ENCODE results near the gene GID8.
"Not testable (repeated sequence)": the region's sequence is repeated elsewhere in the genome, so short reads cannot be mapped to it uniquely, and the experiment has no call there.

GID8 gene

GRCh38 chr20:62923059-62923668 lies 14.8 kb upstream of the GID8 start:
- DNase-seq (ENCODE audit: low read depth), result not testable (repeated sequence)

- no peak for DNase-seq (ENCODE audit: low read depth)
Measured at GRCh38 chr20:62923669-62924441, 14.1 kb upstream of the GID8 start.

GRCh38 chr20:62924442-62925075 lies 13.4 kb upstream of the GID8 start:
- DNase-seq (ENCODE audit: low read depth), result no peak

GRCh38 chr20:62925076-62925419 lies 12.9 kb upstream of the GID8 start:
- no peak for DNase-seq (ENCODE audit: low read depth)

GRCh38 chr20:62925420-62926228 lies 12.3 kb upstream of the GID8 start:
- no peak for DNase-seq (ENCODE audit: low read depth)

- peak; percentile 88 for DNase-seq (ENCODE audit: low read depth)
Measured at GRCh38 chr20:62926229-62927127, 11.5 kb upstream of the GID8 start, which contains the start of gene DIDO1. Gene DIDO1 (minus strand): TSS chr20:62926505.

GRCh38 chr20:62927128-62927705 lies 10.7 kb upstream of the GID8 start:
- DNase-seq (ENCODE audit: low read depth), result no peak

GRCh38 chr20:62928246-62928939 lies 9.6 kb upstream of the GID8 start:
- no peak for DNase-seq (ENCODE audit: low read depth)

- DNase-seq (ENCODE audit: low read depth), result peak; percentile 33
Measured at GRCh38 chr20:62929051-62929538, 8.9 kb upstream of the GID8 start.

GRCh38 chr20:62931464-62931863 lies 6.5 kb upstream of the GID8 start:
- no peak for DNase-seq (ENCODE audit: low read depth)

- no peak for DNase-seq (ENCODE audit: low read depth)
Measured at GRCh38 chr20:62933966-62934365, 4.0 kb upstream of the GID8 start.

GRCh38 chr20:62935204-62935967 lies 2.6 kb upstream of the GID8 start:
- DNase-seq (ENCODE audit: low read depth), result no peak

GRCh38 chr20:62935968-62936585 lies 1.9 kb upstream of the GID8 start:
- no peak for DNase-seq (ENCODE audit: low read depth)

- DNase-seq (ENCODE audit: low read depth), result peak; percentile 96
Measured at GRCh38 chr20:62937268-62938104, 461 bp upstream of the GID8 start.

GRCh38 chr20:62940875-62941274 lies 2.9 kb downstream of the GID8 start:
- no peak for DNase-seq (ENCODE audit: low read depth)

- no peak for DNase-seq (ENCODE audit: low read depth)
Measured at GRCh38 chr20:62941792-62942191, 3.8 kb downstream of the GID8 start.

GRCh38 chr20:62942456-62942855 lies 4.5 kb downstream of the GID8 start:
- no peak for DNase-seq (ENCODE audit: low read depth)

- DNase-seq (ENCODE audit: low read depth), result no peak
Measured at GRCh38 chr20:62943396-62943795, 5.4 kb downstream of the GID8 start.

Measured in activated gamma-delta T cell treated with anti-CD3 and anti-CD28 coated beads, Interleukin-2, amount 50 U/mL, for 16 hours (primary cell).